NCI-H2107 (cell line): ENCODE results near the gene SPDYE6.
"Not testable (repeated sequence)": the region's sequence is repeated elsewhere in the genome, so short reads cannot be mapped to it uniquely, and the experiment has no call there.

Source experiments
- DNase-seq: peaks from one replicate; lab custom pipeline; 2025; lab: John Stamatoyannopoulos, UW

SPDYE6 gene

GRCh38 chr7:102363549-102364393, 7.5 kb upstream of the SPDYE6 start:
- DNase-seq: peak; percentile 94

GRCh38 chr7:102346983-102347382, 9.3 kb downstream of the SPDYE6 start:
- DNase-seq: not testable (repeated sequence)

GRCh38 chr7:102340599-102341368, 15.5 kb downstream of the SPDYE6 start:
- DNase-seq: not testable (repeated sequence)

- not testable (repeated sequence) for DNase-seq
These were observed 18.8 kb downstream of the SPDYE6 start for GRCh38 chr7:102337420-102337819.

GRCh38 chr7:102337002-102337401, 19.2 kb downstream of the SPDYE6 start:
- not testable (repeated sequence) for DNase-seq

GRCh38 chr7:102335574-102335973, 20.7 kb downstream of the SPDYE6 start:
- DNase-seq: not testable (repeated sequence)

- DNase-seq: not testable (repeated sequence)
These were observed 25.4 kb downstream of the SPDYE6 start for GRCh38 chr7:102330666-102331460.

- not testable (repeated sequence) for DNase-seq
These were observed 26.9 kb downstream of the SPDYE6 start for GRCh38 chr7:102329366-102329765.

- DNase-seq: not testable (repeated sequence)
These were observed 27.4 kb downstream of the SPDYE6 start for GRCh38 chr7:102328863-102329262.

GRCh38 chr7:102327183-102327582, 29.1 kb downstream of the SPDYE6 start:
- not testable (repeated sequence) for DNase-seq

GRCh38 chr7:102326157-102326889, 29.9 kb downstream of the SPDYE6 start:
- DNase-seq: no peak

- DNase-seq: not testable (repeated sequence)
These were observed 31.1 kb downstream of the SPDYE6 start for GRCh38 chr7:102325106-102325505.

- DNase-seq: no peak
These were observed 32.4 kb downstream of the SPDYE6 start for GRCh38 chr7:102323914-102324195.

GRCh38 chr7:102322202-102322715, 34.0 kb downstream of the SPDYE6 start:
- DNase-seq: no peak

- DNase-seq: no peak
These were observed 34.7 kb downstream of the SPDYE6 start for GRCh38 chr7:102321351-102322201.

GRCh38 chr7:102320601-102321350, 35.5 kb downstream of the SPDYE6 start:
- DNase-seq: no peak

- DNase-seq: no peak
These were observed 36.1 kb downstream of the SPDYE6 start for GRCh38 chr7:102320181-102320580.

GRCh38 chr7:102319671-102320070, 36.6 kb downstream of the SPDYE6 start:
- DNase-seq: no peak

GRCh38 chr7:102318482-102318971, 37.7 kb downstream of the SPDYE6 start:
- peak; percentile 21 for DNase-seq
